ENCODE results near the gene ENHO. TPM values are rescaled to one million over a fixed set of nuclear protein-coding genes. Genes with fewer than 3 reads are reported as not detected.

Gene ENHO
- total and polyA plus RNA-seq, 2 of the 8 experiments (the other 6 are each of a cell fraction or from before 2014, with no cell fraction given), result 12.2 to 49.4 TPM

DNA sequence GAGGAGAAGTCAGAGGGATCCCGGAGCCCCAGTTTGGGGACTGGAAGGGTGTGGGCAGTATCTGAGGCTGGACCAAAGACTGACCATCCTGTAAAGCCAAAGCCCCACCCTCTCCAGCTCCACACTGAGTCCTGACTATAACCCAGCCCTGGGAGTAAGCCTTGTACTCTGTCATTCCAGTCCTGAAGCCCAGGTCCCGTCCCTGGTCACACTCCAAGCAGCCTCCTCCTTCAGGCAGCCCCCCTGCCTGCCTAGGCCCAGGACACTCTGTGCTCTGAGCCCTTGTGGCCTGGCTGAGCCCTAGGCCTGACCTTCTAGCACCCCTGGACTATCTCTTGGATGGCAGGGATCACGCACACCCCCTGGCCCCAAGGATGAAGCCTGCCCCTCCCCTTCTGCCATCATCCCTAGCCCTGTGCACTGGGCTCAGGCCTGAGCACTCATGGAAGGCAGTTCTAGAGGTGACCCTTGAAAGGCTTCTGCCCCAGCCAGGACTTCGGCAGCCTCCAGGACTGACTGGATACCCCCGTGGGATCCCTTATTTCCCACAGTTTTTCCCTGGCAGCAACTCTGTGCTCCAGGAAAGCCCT lies 28.0 kb upstream of the ENHO start:
- H3K9ac ChIP-seq (replicated peaks in 1 of 4; ENCODE audit: extremely low read depth in 1 of 4, low read depth in 3 of 4, low read length in 3 of 4), result no peak overlapping the region
- peak overlapping the region; percentile 69; the same call in 1 of the 2 replicates for H4K8ac ChIP-seq (ENCODE audit: extremely low read depth, insufficient read depth, low read length)
- H3K27ac ChIP-seq (ENCODE audit: low read depth, low read length), result no peak overlapping the region
- H3K4ac ChIP-seq (replicated peaks; ENCODE audit: insufficient read length, low read depth, low read length), result no peak overlapping the region
- H3K36me3 ChIP-seq (ENCODE audit: control insufficient read depth in 2 of 4, insufficient read depth in 4 of 4, low read length in 3 of 4), result no peaks in the 10 kb centered on the region
- 0 out of 2 replicates have a peak overlapping the region, but pooled peaks have one; percentile 61 for H2BK15ac ChIP-seq (ENCODE audit: low read length)
- H3K4me3 ChIP-seq (ENCODE audit: extremely low read depth in 1 of 4, insufficient read depth in 2 of 4, low read depth in 3 of 4, low read length in 4 of 4), result no peak overlapping the region
- no peak overlapping the region for H3K23ac ChIP-seq (ENCODE audit: insufficient read length)
- FAIRE-seq (no peak), DNase-seq (ENCODE audit: low read depth in 1 of 2, low spot score in 2 of 2) (peak in 1 of 2 experiments; percentile 35)
- TF ChIP-seq, protein P1, sequence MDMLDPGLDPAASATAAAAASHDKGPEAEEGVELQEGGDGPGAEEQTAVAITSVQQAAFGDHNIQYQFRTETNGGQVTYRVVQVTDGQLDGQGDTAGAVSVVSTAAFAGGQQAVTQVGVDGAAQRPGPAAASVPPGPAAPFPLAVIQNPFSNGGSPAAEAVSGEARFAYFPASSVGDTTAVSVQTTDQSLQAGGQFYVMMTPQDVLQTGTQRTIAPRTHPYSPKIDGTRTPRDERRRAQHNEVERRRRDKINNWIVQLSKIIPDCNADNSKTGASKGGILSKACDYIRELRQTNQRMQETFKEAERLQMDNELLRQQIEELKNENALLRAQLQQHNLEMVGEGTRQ (IDR thresholded peaks at IDR 0.05; ENCODE audit: low read length), result no peak
- no peak for TF ChIP-seq HDAC2 (IDR thresholded peaks at IDR 0.05; ENCODE audit: borderline replicate concordance in 1 of 2, low read depth in 2 of 2, low read length in 2 of 2)
- no peak for TF ChIP-seq SAP30 (IDR thresholded peaks at IDR 0.05; ENCODE audit: insufficient read depth, insufficient replicate concordance, low read length)
- TF ChIP-seq MAFK (IDR thresholded peaks at IDR 0.05; ENCODE audit: low read depth, low read length), result no peak
- TF ChIP-seq EP300 (IDR thresholded peaks at IDR 0.05; ENCODE audit: borderline replicate concordance in 1 of 2, low read depth in 2 of 2, low read length in 2 of 2), result no peak
- H3K9me3 ChIP-seq (ENCODE audit: insufficient read depth in 2 of 2, low read depth in 1 of 2, low read length in 1 of 2), result no peaks in the 10 kb centered on the region
- peaks cover 5 to 14% (median 13%) of the 10 kb centered on the region in 4 experiments for H3K4me1 ChIP-seq (replicated peaks in 1 of 4; ENCODE audit: control insufficient read depth in 3 of 4, insufficient read depth in 4 of 4, low read length in 3 of 4)
- H3K79me1 ChIP-seq (ENCODE audit: low read depth, low read length), result 0 out of 2 replicates have a peak, but pooled peaks cover 2% of the 10 kb centered on the region
- H4K5ac ChIP-seq (ENCODE audit: insufficient read length, low read depth, low read length), result no peak overlapping the region
- no peak overlapping the region for H2AFZ ChIP-seq (ENCODE audit: low read length)
- H2AK5ac ChIP-seq (ENCODE audit: low read depth, low read length), result no peak overlapping the region
- no peak overlapping the region for H3K18ac ChIP-seq (ENCODE audit: extremely low read depth, low read length)
- no peak overlapping the region for H2BK5ac ChIP-seq (ENCODE audit: low read depth, low read length)
- H3K14ac ChIP-seq (ENCODE audit: insufficient read length), result no peak overlapping the region
- CTCF ChIA-PET (ENCODE audit: partially characterized antibody), result interaction anchor here (0.7 to 9.4 kb wide), 17 partner anchors 9 to 147 kb away, joined by 3 to 157 read pairs (median 6); partner anchors contain the start of gene ENHO
- peak overlapping the region; percentile 6 for H4K91ac ChIP-seq (replicated peaks; ENCODE audit: insufficient read length, low read length)
- no peak overlapping the region for H2BK20ac ChIP-seq (ENCODE audit: low read length)
- POLR2A ChIA-PET (ENCODE audit: partially characterized antibody), result interaction anchor here (1.7 kb wide), 1 partner anchor 41 kb away, joined by 4 read pairs; no protein-coding TSS in a partner anchor
- H3K79me2 ChIP-seq (ENCODE audit: control insufficient read depth in 1 of 2, insufficient read depth in 2 of 2, low read length in 2 of 2), result no peaks in the 10 kb centered on the region
- no peak overlapping the region for H3K4me2 ChIP-seq (ENCODE audit: insufficient read depth in 1 of 2, low read depth in 2 of 2, low read length in 2 of 2)
- no peak overlapping the region for H3K56ac ChIP-seq (replicated peaks; ENCODE audit: insufficient read length, low read depth, low read length)
- 83% methylated on average over 5 of the region's 5 CpGs; no CpG with 5 or more reads in 1 of the 2 experiments for WGBS, 2 experiments (ENCODE audit: extremely low coverage in 1 of 2, insufficient coverage in 1 of 2, insufficient read length in 1 of 2, insufficient replicate concordance in 2 of 2, low coverage in 1 of 2, low lambda C conversion rate in 2 of 2, missing lambda C conversion rate in 1 of 2)
- peaks cover 0 to 10% (median 4%) of the 10 kb centered on the region in 4 experiments; a peak in 4 of 7 replicates for H3K27me3 ChIP-seq (replicated peaks in 1 of 4; ENCODE audit: control insufficient read depth in 3 of 4, extremely low read depth in 1 of 4, insufficient read depth in 3 of 4, low read length in 3 of 4)
- no peak overlapping the region for H2BK12ac ChIP-seq (ENCODE audit: low read depth, low read length)
- peaks cover 1 to 5% of the 10 kb centered on the region in 2 experiments for H4K20me1 ChIP-seq (replicated peaks in 1 of 2; ENCODE audit: control insufficient read depth in 1 of 2, insufficient read depth in 2 of 2, low read length in 2 of 2)
- no peaks in the 10 kb centered on the region for H3K23me2 ChIP-seq (ENCODE audit: low read depth, low read length)
- no peak overlapping the region for H2BK120ac ChIP-seq (replicated peaks; ENCODE audit: low read depth, low read length)
